ENCODE results near the gene GLIPR1L2.
A peak's percentile ranks its signal among the peaks of the same experiment; 100 is the strongest.

Gene GLIPR1L2

DNA sequence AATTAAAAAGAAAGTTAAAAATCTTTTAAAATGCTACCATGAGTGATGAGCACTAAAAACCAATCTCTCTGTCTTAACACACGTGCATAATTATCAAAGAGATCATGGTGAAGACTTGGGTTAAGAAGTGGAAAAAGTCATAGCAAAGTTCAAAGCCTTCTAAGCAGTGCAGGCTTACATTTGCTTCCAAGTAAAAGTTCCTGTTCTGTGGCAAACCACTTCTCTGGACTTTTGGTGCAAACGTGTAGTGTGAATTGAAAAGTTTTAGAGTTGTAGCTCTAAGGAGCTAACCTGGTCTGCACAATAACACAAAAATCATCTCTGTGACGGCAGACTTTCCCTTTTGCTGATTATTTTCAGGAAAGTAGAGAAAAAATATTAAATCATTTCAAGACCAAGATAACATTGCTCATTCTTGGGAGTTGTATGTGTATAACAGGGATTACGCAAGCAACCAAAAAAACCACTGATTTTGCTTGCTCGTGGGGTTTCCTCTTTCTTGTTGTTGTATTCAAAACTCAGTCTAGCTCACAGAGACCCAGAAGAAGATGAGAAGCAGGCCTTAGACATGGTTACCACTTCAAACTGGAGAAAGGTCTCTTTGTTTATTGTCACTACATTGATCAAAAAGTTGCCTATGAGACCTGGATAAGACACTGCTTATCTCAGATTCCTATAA is 87.4 kb downstream of the GLIPR1L2 start:
- peak; percentile 27 for DNase-seq (ENCODE audit: low spot score)

- no peak for DNase-seq (ENCODE audit: low spot score)
Observed at GRCh38 chr12:75479963-75480461, 89.1 kb downstream of the GLIPR1L2 start.

DNA sequence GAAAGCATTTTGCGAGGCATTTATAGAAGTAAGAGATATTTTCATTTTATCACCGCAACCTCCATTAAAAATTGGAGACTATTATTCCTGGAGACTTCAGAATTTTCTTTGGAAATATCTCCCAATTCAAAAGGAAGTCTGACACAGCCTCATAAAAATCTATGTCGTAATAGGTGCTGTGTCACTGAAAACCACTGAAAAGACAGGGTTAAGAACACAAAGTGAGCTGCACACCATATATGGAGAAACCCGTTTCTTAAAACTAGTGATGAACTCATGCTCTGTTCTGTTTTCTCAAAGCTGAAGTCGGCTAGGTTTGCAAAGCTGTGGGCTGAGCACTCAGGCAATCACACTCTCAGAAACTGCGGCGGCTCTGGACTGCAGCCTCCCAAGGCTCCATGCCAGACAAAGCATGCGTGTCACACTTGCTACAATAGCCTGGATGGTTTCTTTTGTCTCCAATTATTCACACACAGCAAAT is 89.6 kb downstream of the GLIPR1L2 start, which contains the start of gene GLIPR1:
Gene GLIPR1 (plus strand): TSS at position 287 of the 481 bp plus-strand sequence. CDS start 126 bp downstream, at position 413.
- peak; percentile 45 for DNase-seq (ENCODE audit: low spot score)

GRCh38 chr12:75481013-75481705 is 90.3 kb downstream of the GLIPR1L2 start:
- peak; percentile 47 for DNase-seq (ENCODE audit: low spot score)

GRCh38 chr12:75481774-75482173 is 90.9 kb downstream of the GLIPR1L2 start:
- DNase-seq (ENCODE audit: low spot score) = no peak

Data from germinal center (tissue), 1 donor.